ENCODE results near the gene SUOX.

The SUOX gene

DNA sequence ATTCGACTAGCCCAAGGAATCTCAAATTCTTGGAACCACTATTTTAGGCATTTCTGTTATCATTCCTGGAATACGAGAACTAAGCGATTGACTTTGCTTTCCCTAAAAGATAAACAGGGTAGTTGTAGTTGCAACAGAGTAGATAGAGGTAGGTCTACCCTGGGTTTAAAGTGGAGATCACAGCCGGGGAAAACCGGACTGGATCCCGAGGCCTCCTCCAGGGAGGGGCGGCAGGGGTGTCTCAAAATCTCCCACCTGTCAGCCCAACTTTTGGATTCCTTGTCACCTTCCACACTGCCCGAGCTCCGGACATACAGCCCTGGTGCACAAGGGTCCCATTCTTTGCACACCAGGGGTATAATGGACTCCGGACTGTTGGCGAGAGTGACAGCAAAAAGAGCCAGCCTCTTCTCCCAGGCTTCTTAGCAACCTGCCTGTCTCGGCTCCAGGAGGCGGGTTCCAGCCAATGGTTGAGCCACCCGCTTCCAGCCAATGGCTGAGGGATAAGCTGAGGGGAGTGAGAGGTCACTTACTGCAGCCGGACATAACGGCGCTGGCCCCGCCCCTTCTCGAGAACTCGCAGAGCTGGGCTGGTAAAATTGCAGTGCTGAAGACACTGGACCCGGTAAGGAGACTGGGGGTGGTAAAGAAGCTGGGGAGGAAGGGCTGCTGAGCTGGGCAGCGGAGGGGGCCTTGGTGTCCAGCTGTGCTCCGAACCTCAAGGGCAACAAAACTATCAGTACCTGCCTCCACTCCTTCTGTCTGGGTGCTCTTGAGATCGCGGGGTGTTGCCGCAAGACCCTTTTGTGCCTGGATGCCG lies at the start of gene SUOX:
Gene SUOX, plus strand, starts transcription at position 562 of the 820 bp plus-strand sequence. CDS start 4,946 bp downstream, outside the sequence.
- TF ChIP-seq, protein P1, sequence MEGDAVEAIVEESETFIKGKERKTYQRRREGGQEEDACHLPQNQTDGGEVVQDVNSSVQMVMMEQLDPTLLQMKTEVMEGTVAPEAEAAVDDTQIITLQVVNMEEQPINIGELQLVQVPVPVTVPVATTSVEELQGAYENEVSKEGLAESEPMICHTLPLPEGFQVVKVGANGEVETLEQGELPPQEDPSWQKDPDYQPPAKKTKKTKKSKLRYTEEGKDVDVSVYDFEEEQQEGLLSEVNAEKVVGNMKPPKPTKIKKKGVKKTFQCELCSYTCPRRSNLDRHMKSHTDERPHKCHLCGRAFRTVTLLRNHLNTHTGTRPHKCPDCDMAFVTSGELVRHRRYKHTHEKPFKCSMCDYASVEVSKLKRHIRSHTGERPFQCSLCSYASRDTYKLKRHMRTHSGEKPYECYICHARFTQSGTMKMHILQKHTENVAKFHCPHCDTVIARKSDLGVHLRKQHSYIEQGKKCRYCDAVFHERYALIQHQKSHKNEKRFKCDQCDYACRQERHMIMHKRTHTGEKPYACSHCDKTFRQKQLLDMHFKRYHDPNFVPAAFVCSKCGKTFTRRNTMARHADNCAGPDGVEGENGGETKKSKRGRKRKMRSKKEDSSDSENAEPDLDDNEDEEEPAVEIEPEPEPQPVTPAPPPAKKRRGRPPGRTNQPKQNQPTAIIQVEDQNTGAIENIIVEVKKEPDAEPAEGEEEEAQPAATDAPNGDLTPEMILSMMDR (IDR thresholded peaks at IDR 0.05; ENCODE audit: low read depth, low read length): no peak
- peak within 1 kb of the TSS; percentile 59 to 83 for H3K4me3 ChIP-seq (replicated peaks in 1 of 2; ENCODE audit: low read depth in 2 of 2, low read length in 2 of 2)
- DNase-seq (ENCODE audit: low read depth in 2 of 2): peak; percentile 97 to 98

DNA sequence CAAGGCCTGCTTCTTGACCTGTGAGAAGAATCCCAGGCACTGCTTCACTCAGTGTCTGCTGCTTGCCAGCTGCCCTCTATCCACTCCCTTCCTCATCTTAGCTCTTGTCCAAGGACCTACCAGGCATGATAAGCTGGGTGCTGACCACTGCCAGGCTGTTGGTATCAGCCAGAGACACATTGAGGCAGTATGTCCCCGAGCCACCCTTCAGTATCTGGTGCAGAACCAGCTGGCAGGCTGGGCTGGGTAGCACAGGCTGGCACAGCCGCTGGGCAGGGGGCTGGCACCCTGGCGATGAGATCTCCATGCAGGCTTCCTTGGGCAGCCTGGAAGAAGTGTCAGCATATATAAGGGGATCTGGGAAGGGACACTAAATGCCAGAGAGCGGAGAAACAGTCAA lies 41.7 kb upstream of the SUOX start:
- TF ChIP-seq, protein P1 (IDR thresholded peaks at IDR 0.05; ENCODE audit: low read depth, low read length): no peak
- DNase-seq (ENCODE audit: low read depth in 2 of 2): no peak
- no peak overlapping the region for H3K4me3 ChIP-seq (replicated peaks in 1 of 2; ENCODE audit: low read depth in 2 of 2, low read length in 2 of 2)

GRCh38 chr12:55955800-55956508 lies 41.1 kb upstream of the SUOX start:
- DNase-seq (ENCODE audit: low read depth in 2 of 2): peak; percentile 34 to 71
- no peak overlapping the region for H3K4me3 ChIP-seq (replicated peaks in 1 of 2; ENCODE audit: low read depth in 2 of 2, low read length in 2 of 2)
- TF ChIP-seq, protein P1 (IDR thresholded peaks at IDR 0.05; ENCODE audit: low read depth, low read length): peak; percentile 52

GRCh38 chr12:55957106-55957859 lies 39.8 kb upstream of the SUOX start:
- no peak for DNase-seq (ENCODE audit: low read depth in 2 of 2)
- H3K4me3 ChIP-seq (replicated peaks in 1 of 2; ENCODE audit: low read depth in 2 of 2, low read length in 2 of 2): no peak overlapping the region
- TF ChIP-seq, protein P1 (IDR thresholded peaks at IDR 0.05; ENCODE audit: low read depth, low read length): no peak

DNA sequence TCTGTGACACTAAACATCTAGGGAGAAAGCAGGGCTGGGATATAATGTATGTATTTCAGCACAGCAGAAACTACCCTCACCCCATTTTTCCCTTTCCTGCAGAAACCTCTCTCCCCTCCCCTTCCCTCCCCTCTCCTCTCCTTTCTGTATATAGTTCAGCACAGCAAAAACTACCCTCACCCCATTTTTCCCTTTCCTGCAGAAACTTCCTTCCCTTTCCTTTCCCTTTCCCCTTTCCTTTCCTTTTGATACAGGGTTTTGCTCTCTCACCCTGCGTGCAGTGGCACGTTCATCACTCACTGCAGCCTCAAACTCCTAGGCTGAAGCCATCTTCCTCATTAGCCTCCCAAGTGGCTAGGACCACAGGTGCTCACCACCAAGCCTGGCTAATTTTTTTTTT lies 33.3 kb upstream of the SUOX start:
- no peak for DNase-seq (ENCODE audit: low read depth in 2 of 2)
- no peak overlapping the region for H3K4me3 ChIP-seq (replicated peaks in 1 of 2; ENCODE audit: low read depth in 2 of 2, low read length in 2 of 2)
- TF ChIP-seq, protein P1 (IDR thresholded peaks at IDR 0.05; ENCODE audit: low read depth, low read length): no peak

- TF ChIP-seq, protein P1 (IDR thresholded peaks at IDR 0.05; ENCODE audit: low read depth, low read length): no peak
- DNase-seq (ENCODE audit: low read depth in 2 of 2): no peak
- H3K4me3 ChIP-seq (replicated peaks in 1 of 2; ENCODE audit: low read depth in 2 of 2, low read length in 2 of 2): no peak overlapping the region
These were observed 31.8 kb upstream of the SUOX start for GRCh38 chr12:55965240-55965639.
